ENCODE data around the gene SLC49A4.

GRCh38 chr3:122892118-122892960, 97.5 kb downstream of the SLC49A4 start:
- no peak for TF ChIP-seq ZNF274 (IDR thresholded peaks at IDR 0.05; ENCODE audit: low read depth, low read length)
- TF ChIP-seq SUZ12 (IDR thresholded peaks at IDR 0.05; ENCODE audit: extremely low read depth, insufficient read depth, insufficient read length): no peak
